OCI-LY7 (cell line): ENCODE results near the gene ADAMTSL4. TPM values are rescaled to one million over a fixed set of nuclear protein-coding genes. Genes with fewer than 3 reads are reported as not detected.
A peak's percentile ranks its signal among the peaks of the same experiment; 100 is the strongest.

Experiments
- BruUV-seq: library from RNA; stranded (reverse); fragments of 400-500 nt; replicated peaks from 2 replicates; lab custom pipeline; 2021; lab: Mats Ljungman, UMichigan
- CTCF ChIA-PET: fragments of 300-600 bp; sonication (Branson Sonifier 250); formaldehyde crosslinking; loops from one replicate; lab custom pipeline; 2022; ENCODE audit warnings: antibody characterized with exemption; ENCODE audit not compliant: unreplicated experiment; lab: Charles Lee
- POLR2A ChIA-PET: fragments of 300-600 bp; sonication (Branson Sonifier 250); formaldehyde crosslinking; loops from one replicate; lab custom pipeline; 2022; ENCODE audit warnings: antibody characterized with exemption; lab: Charles Lee
- DNase-seq: peaks from one replicate; pipeline ENCODE4 v3.0.0-alpha.2; 2015; ENCODE audit warnings: low spot score
- H2AFZ ChIP-seq: fragments of 200-600 bp; sonication (generic), shearing (Covaris generic); 2 replicates; pipeline ENCODE4 v1.6.1; 2014; ENCODE audit warnings: mild to moderate bottlenecking, antibody characterized with exemption, low read length, moderate library complexity
- H3K27ac ChIP-seq: fragments of 200-600 bp; sonication (generic); 2 replicates; pipeline ENCODE4 v1.5.1; 2014; ENCODE audit warnings: mixed run types, low read depth, mild to moderate bottlenecking, moderate library complexity, low read length, inconsistent platforms; ENCODE audit not compliant: poor library complexity, severe bottlenecking
- H3K36me3 ChIP-seq: fragments of 200-600 bp; sonication (generic); 2 replicates; pipeline ENCODE4 v1.6.1; 2014; ENCODE audit warnings: mild to moderate bottlenecking, antibody characterized with exemption, low read length, moderate library complexity, mixed read lengths; ENCODE audit not compliant: insufficient read depth
- H3K4me1 ChIP-seq: fragments of 200-600 bp; sonication (generic); 2 replicates; pipeline ENCODE4 v1.5.1; 2014; ENCODE audit warnings: mild to moderate bottlenecking, low read length; ENCODE audit not compliant: insufficient read depth, poor library complexity, severe bottlenecking
- H3K4me2 ChIP-seq: fragments of 200-600 bp; sonication (generic); 2 replicates; pipeline ENCODE4 v1.6.1; 2014; ENCODE audit warnings: mild to moderate bottlenecking, low read length
- H3K4me3 ChIP-seq: fragments of 200-600 bp; sonication (generic); 2 replicates; pipeline ENCODE4 v1.5.1; 2014; ENCODE audit warnings: mild to moderate bottlenecking, low read depth, low read length; ENCODE audit not compliant: poor library complexity, severe bottlenecking
- H3K79me2 ChIP-seq: fragments of 200-600 bp; sonication (generic); 2 replicates; pipeline ENCODE4 v1.6.1; 2016; ENCODE audit warnings: low read depth, mild to moderate bottlenecking, low read length, moderate library complexity, mixed read lengths; ENCODE audit not compliant: insufficient read depth
- H3K9me2 ChIP-seq: fragments of 200-600 bp; sonication (generic); 2 replicates; pipeline ENCODE4 v1.6.1; 2016; ENCODE audit warnings: mild to moderate bottlenecking, low read length, mixed read lengths; ENCODE audit not compliant: insufficient read depth
- H3K9me3 ChIP-seq: fragments of 200-600 bp; sonication (generic); 2 replicates; pipeline ENCODE4 v1.6.1; 2014; ENCODE audit warnings: mild to moderate bottlenecking, mixed run types, low read length, mixed read lengths
- H4K20me1 ChIP-seq: fragments of 200-600 bp; sonication (generic); 2 replicates; pipeline ENCODE4 v1.6.1; 2014; ENCODE audit warnings: mild to moderate bottlenecking, antibody characterized with exemption, low read length, moderate library complexity, mixed read lengths; ENCODE audit not compliant: insufficient read depth
- EZH2phosphoT487 ChIP-seq: fragments of 200-600 bp; sonication (generic); IDR thresholded peaks from 2 replicates; pipeline ENCODE4 v1.6.1; 2018; ENCODE audit warnings: low read depth, borderline replicate concordance, mild to moderate bottlenecking, mixed run types, antibody characterized with exemption, low read length, moderate library complexity, mixed read lengths
- intact Hi-C: fragments of 100-400 bp; cut with micrococcal nuclease; formaldehyde crosslinking; loops from one replicate; pipeline ENCODE4 v1.10.0; 2022; ENCODE audit not compliant: unreplicated experiment
- total RNA-seq, 2 experiments: library from RNA; depleted of rRNA in 1 of 2; stranded (reverse); fragments of >200 nt in 1 of 2; shearing (Covaris generic) in 1 of 2; gene quantifications; 2 replicates each; pipeline ENCODE4 v1.2.3, GENCODE V29; 2014 to 2022
- TF ChIP-seq, protein P1 (sequence below): fragments of 200-600 bp; sonication (generic); conservative IDR thresholded peaks from 2 replicates; pipeline ENCODE4 v1.5.1; 2014; ENCODE audit warnings: mild to moderate bottlenecking, antibody characterized with exemption, low read length, moderate library complexity, mixed read lengths

ADAMTSL4 gene
- total RNA-seq, 2 experiments from 2014 or later = not detected

DNA sequence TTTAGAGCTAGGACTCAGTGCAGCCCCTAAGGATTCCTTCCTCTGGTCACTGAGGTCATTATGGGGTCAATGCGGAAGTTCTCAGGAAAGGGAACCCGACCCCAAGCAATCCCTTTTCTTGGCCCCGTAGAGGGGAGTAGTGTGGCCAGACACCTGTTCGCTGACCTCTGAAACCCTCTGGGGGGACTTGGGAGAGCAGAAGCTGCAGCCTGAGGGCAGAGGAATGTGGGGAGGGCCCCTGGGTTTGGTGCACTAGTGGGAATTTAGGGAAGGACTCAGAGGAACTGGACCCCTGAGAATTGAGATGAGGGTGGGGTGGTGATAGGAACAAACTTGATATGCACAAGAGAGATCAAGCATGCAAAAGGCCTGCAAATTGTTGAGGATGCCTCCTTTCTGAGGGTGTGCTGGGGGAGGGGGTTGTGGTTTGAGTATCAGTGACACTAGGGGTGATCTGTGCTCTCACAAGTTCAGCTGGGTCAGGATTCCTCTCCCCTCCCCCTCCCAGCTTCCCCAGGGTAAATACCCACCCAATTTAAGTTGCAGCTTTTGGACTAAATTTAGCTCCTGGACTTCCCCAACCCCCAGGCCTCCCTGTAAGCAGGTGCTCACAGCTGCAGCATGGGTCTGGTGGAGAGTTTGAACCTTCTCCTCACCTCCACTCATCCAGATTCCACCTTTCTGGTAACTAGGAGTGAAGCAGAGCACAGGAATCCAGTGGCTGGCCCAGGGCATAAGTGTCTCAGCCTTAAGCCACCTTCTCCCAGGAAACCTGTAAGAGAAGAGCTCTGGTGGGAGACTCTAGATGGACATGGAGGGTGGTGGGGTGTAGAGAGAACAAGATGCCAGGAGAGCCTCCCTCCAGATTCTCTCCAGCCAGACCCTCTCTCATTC lies 13.5 kb downstream of the ADAMTSL4 start:
- Histone ChIP-seq H3K4me2 (peak overlapping the region; percentile 97), H3K4me1 (peaks cover 79% of the 10 kb centered on the region), H3K9me3 (no peaks in the 10 kb centered on the region), H4K20me1 (no peaks in the 10 kb centered on the region), H3K4me3 (peak overlapping the region; percentile 74), H3K9me2 (no peaks in the 10 kb centered on the region), H3K79me2 (peaks cover 25% of the 10 kb centered on the region; the same call in 1 of the 2 replicates), H3K27ac (peak overlapping the region; percentile 99), H2AFZ (no peak overlapping the region; the same call in 1 of the 2 replicates), H3K36me3 (no peaks in the 10 kb centered on the region)
- ChIA-PET POLR2A (interaction anchor here (0.8 to 10.5 kb wide), 11 partner anchors 13 to 363 kb away, joined by 3 to 260 read pairs (median 4); partner anchors contain the start of genes GOLPH3L, MCL1 and SETDB1), CTCF (interaction anchor here (0.6 to 3.0 kb wide), 7 partner anchors 12 to 390 kb away, joined by 3 to 12 read pairs (median 4); partner anchors contain the start of gene MCL1)
- intact Hi-C loops = loop anchor here (1.0 to 10.0 kb wide), 4 partner anchors 17 to 205 kb away; partner anchors contain the start of genes CTSS, MCL1 and RPRD2
- peak; percentile 99 for DNase-seq
- no peak for TF ChIP-seq EZH2phosphoT487
- TF ChIP-seq, protein P1, sequence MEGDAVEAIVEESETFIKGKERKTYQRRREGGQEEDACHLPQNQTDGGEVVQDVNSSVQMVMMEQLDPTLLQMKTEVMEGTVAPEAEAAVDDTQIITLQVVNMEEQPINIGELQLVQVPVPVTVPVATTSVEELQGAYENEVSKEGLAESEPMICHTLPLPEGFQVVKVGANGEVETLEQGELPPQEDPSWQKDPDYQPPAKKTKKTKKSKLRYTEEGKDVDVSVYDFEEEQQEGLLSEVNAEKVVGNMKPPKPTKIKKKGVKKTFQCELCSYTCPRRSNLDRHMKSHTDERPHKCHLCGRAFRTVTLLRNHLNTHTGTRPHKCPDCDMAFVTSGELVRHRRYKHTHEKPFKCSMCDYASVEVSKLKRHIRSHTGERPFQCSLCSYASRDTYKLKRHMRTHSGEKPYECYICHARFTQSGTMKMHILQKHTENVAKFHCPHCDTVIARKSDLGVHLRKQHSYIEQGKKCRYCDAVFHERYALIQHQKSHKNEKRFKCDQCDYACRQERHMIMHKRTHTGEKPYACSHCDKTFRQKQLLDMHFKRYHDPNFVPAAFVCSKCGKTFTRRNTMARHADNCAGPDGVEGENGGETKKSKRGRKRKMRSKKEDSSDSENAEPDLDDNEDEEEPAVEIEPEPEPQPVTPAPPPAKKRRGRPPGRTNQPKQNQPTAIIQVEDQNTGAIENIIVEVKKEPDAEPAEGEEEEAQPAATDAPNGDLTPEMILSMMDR = no peak
- no TSS peak for BruUV-seq

DNA sequence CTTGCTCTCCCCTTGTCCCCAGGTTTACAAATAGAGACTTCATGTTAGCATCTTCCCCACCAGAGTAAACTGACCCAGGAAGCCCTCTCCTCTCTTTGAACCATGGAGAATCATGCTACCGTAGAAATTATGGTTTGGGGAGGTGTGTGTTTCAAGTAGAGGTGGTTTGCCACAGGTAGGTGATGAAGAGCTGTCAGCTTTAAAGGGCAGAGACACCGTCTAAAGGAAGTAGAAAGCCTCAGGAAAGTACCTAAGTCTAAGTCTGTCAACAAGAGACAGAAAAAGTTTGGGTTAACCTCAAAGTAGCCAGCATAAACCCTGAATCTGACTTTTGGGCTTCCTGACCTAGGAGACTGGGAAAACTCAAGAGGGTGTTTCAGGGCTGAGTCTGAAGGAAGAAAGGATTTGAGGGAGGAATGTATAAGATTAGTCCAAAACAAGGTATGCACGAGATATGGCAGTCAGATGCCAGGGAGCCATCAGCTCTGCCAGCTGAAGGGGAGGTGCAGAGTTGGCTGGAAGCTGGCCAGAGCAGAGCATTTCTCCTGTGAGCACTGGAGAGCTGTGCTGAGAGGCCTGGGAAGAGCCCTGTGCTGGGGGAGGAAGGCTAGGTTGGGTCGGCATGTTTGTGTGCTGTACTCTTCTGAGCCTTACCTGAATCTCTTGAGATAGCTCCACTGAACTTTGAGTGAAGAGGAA lies 14.3 kb downstream of the ADAMTSL4 start:
- intact Hi-C loops = loop anchor here (1.0 to 10.0 kb wide), 4 partner anchors 16 to 204 kb away; partner anchors contain the start of genes CTSS, MCL1 and RPRD2
- H2AFZ ChIP-seq = no peak overlapping the region
- ChIA-PET CTCF (interaction anchor here (0.6 to 3.0 kb wide), 5 partner anchors 9 to 389 kb away, joined by 3 to 12 read pairs (median 5); no protein-coding TSS in a partner anchor), POLR2A (interaction anchor here (0.5 to 10.5 kb wide), 13 partner anchors 13 to 940 kb away, joined by 3 to 260 read pairs (median 5); partner anchors contain the start of genes GOLPH3L and MCL1)
- no peaks in the 10 kb centered on the region for H3K36me3 ChIP-seq
- H3K27ac ChIP-seq = peak overlapping the region; percentile 99
- no peak for TF ChIP-seq EZH2phosphoT487
- TF ChIP-seq, protein P1 = 0 out of 2 replicates have a peak, but pooled peaks have one; percentile 54
- TSS peak; percentile 70 for BruUV-seq
- peaks cover 87% of the 10 kb centered on the region for H3K4me1 ChIP-seq
- H3K4me3 ChIP-seq = peak overlapping the region; percentile 74
- no peaks in the 10 kb centered on the region for H3K9me3 ChIP-seq
- DNase-seq = peak; percentile 81
- no peaks in the 10 kb centered on the region for H4K20me1 ChIP-seq
- H3K9me2 ChIP-seq = no peaks in the 10 kb centered on the region
- peaks cover 26% of the 10 kb centered on the region; the same call in 1 of the 2 replicates for H3K79me2 ChIP-seq
- H3K4me2 ChIP-seq = peak overlapping the region; percentile 97
